GM18870 (cell line): ENCODE data around the gene LANCL1.

Experiments
- ATAC-seq: cut with Tn5 transposase; IDR thresholded peaks from one replicate; pipeline ENCODE4 v1.9.1; 2021; ENCODE audit warnings: moderate library complexity; ENCODE audit not compliant: unreplicated experiment

LANCL1 gene, protein sequence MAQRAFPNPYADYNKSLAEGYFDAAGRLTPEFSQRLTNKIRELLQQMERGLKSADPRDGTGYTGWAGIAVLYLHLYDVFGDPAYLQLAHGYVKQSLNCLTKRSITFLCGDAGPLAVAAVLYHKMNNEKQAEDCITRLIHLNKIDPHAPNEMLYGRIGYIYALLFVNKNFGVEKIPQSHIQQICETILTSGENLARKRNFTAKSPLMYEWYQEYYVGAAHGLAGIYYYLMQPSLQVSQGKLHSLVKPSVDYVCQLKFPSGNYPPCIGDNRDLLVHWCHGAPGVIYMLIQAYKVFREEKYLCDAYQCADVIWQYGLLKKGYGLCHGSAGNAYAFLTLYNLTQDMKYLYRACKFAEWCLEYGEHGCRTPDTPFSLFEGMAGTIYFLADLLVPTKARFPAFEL

DNA sequence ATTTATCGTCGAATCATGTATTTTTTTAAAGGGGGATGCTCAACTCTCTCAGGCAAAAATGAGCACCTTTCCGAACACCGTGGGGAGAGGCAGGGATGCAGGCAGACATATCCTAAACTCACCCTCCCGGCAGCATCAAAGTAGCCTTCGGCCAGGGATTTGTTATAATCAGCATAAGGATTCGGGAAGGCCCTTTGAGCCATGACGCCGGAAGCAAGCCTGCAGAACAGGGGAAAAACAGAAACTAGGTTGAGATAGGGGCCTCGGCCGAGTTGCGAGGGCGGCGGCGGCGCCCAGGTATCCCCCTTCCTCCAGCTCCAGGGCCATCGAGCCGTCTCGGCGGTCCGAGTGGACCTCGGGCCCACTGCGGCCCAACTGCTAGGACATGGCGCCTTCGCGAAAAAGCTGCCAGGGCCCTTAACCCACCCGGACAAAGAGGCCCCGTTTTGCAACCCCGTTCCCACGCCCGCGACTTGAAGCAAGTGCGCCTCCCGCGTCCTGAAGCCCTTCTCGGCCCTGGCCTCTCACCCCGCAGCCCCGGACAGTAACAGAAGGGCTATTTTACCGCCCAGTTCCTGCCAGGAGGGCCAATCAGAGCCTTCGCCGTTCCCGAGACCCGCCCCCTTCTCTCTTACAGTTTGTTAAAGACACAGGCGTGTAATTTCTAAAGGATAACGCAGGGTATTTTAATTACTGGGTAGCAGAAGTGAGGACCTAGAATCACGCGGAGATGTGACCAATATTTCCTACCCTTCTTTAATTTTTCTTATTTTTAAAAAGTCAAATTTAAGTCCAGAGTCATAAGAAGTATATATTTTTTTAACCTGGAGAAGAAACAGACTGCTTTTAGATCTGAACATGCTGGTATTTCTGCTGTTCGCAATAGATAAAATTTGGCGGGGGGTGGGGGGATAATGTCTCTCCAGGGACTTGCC lies at the start of gene LANCL1:
Gene LANCL1, minus strand, starts transcription at position 566 of the 935 bp plus-strand sequence. Its CDS starts 363 bp downstream, at position 203.
- peak; percentile 99 for ATAC-seq

DNA sequence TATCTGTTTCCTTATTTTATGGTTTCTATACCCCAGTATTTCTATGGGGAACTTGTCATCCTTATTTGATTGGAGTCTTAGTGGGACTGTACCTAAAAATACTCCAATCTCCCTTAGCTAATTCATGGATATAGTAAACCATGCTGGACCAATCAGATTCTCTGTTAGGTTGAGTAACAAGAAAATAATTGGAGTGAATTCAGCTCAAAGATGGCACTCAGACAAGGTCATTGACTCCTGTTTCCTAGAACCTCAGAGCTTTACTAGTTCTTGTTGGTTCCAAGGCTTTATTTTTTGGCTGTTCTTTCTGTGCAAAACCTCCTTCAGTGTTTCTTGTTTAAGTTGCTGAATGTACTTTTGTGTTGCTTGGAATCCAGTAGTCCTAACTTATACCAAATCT lies 48.0 kb upstream of the LANCL1 start:
- ATAC-seq = no peak

DNA sequence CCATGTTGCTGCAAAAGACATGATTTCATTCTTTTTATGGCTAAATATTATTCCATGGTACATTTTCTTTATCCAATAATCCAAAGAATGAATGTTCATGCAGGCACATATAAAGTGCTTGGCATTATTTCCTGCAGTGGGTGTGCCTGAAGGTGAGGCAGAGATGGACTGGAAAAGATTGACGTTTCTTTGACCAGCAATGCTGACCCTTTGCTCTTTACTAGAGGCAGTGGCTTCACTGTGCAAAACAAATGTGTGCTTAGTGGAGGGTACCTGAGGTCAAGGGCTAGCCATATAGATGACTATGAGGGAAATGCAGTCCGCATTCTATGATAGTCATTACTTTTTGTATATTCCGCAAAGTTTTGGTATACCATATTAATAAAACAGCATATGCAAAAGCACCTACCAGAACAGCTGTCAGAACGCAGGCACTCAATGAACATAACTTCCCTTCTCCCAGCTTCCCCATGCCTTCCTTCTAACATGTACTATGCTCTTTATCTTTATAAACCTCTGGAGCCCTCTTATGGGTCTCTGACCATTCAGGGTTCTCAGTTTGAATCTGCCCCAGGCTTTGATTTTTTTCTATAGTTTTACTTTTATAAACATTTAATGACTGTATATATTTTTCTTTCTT lies 47.2 kb upstream of the LANCL1 start:
- no peak for ATAC-seq

DNA sequence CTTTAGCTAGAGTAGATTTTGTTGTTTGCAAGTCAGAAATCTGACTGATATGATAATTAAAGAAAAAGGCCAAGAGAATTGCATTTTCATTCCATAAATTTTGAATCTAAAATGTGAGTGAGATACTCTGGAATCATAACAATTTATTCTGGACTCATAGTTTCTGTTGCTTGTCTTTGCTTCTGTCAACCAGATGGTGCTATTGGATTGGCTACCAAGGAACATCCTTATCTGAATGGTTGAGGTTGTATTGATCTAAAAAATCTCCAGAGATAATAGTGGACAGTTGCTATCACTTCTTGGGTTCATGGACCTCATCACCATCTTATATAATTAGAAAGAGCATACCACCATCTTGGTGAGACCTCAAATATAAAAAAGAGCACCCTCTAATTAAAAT lies 45.8 kb upstream of the LANCL1 start:
- ATAC-seq = no peak

DNA sequence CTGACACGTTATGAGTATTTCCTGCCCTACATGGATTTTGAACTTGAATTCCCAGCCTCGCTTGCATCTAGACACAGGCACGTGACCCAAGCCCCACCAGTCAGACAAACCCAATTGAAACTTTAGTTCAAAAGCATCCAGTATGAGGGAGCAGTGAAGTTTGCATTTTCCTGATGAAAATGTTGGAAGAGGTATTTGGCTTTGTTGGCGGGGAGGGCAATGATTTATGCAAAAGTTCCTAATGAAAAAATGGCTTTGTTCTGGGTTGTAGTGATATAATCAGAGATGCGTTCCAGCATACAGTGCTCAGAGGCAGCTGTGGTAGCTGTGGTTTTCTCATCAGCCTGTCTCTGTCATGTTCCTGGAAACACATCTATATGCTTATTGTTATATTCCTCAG lies 43.0 kb upstream of the LANCL1 start:
- ATAC-seq = no peak

DNA sequence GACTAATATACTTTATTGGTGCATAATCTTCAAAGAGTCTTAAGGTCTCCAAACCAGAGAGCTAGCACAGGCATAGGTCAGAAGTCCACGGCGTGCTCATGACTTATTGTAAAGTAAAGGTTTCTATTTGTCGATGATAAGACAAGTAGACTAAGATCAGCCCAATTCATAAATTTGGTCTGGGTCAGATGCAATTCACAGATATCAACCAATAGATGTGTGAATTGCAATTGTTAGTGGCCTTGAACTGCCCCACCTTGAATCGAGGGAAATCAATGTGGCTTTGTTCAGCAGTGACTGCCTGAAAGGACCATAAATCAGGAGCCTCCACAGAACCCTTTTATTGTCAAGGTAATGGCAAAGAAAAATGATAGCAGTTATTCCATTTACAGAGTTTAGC lies 40.7 kb upstream of the LANCL1 start:
- ATAC-seq = no peak

DNA sequence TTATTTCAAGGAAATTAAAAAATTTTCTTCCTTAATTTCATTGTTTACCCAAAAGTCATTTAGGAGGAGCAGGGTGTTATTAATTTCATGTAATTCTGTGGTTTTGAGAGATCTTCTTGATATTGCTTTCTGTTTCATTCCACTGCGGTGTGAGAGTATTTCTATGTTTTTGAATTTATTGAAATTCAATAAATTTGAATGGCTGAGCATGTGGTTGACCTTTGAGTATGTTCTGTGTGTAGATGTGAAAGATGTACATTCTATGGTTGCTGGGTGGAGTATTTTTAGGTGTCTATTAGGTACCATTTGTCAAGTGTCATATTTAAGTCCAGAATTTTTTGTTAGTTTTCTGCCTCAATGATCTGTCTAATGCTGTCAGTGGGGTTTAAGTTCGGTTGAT lies 39.4 kb upstream of the LANCL1 start:
- ATAC-seq = no peak

DNA sequence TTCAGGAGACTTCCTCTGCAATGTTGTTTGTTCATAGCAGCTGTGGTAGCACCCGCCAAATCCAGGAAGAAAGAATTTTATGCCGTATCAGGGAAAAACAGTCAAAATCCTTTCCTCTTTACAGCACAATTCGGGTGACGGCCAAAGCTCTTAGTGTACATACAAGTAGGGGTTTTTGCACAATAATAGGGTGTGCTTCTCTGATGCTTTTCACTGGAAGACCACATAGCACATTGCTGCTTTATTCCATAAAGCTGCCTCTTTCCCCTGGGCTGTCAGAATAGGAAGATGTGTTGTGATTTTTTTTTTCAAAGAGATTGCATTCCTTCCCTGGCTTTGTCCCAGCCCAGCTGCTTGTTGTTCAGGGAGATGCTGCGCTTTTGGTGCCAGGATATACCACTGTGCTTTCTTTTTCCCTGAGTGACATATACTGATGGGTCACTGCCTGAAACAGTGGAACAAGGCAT lies 27.2 kb upstream of the LANCL1 start:
- ATAC-seq = no peak

DNA sequence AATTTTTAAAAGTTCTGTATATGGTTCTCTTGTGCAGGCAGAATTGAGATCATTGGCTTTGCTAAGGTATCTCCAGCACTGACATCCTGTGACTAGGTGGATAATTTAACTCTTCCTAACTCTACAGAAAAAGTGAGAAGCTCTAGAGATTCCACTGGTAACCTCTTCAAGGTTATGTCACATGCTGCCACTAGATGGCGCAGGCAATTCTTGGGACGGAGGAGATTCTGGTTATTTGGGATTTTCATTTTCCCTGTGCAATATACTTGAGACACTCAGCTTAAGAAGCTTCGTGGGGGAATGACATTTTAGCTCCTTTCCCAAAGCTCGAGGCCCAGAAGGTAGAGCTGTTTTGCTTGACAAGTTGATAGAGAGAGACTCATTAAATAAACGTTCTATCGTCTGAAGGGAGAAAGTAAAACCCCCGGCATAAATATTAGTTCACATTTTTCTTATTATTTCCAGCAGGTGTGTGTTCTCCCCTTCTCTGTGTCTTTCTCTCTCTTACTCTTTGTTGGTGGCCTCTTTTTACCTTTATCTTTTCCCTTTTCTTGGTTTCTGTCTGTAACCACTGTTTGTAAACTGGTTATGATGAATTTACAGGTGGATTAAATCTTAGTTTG lies 26.6 kb upstream of the LANCL1 start:
- peak; percentile 93 for ATAC-seq

DNA sequence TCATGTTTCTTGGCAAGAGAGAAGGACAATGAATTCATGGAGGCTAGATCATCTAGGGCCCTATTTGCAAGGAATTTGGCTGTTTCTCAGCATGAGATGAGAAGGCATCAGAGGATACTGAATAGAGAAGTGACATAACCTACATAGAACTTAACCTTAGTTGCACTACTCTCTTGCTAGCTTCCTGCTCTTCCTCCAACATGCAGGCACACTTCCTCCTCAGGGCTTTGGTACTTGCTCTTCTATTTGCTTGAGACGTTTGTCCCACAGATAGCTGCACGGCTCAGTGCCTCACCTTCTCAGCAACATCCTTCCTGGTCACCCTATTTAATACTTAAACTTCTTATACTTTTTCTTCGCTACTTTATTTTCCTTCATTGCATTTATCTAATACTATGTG lies 20.0 kb upstream of the LANCL1 start:
- peak; percentile 58 for ATAC-seq

DNA sequence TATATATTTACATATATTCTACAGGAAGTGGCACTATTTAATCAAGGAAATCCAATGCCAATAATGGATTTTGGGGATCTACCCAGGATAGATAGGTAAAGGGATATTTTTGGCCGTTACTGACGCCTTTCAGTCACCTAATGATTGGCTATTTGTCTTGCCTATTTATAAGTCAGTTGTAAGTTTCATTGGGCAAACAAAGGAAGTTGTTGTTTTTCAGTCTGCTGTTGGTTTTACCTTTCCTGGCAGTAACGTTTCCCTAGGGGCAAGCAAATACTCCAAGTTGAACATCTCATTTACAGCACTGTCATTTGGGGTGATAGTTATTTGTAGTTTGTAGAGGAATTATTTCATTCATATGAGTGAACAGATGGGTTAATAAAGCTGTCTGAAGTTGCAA lies 17.0 kb upstream of the LANCL1 start:
- no peak for ATAC-seq

DNA sequence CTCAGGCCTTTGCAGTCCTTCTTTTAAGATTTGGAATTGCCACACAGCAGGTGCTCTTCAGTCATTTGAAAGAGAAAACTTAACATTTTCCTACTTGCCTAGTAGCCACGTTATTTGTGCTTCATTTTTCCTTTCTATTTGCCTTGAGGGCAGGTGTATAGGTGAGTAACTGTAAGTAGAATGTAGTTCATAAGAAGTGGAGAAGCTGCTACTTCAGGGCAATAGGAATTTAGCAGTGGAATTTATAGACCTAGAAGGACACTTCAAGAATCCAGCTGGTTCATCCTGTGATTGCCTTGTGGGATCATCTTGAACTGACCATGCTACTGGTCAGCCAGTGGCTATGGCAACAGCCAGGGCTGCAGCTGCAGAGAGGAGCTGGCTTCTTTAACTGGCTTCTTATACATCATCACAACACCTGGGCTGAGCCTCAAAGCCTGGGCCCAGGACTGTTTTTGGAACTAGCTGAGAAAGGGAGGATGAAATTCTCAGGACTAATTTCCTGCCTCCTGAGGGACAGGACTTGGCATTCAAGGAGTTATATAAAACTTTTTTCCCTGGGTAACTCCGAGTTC lies 5.1 kb upstream of the LANCL1 start:
- no peak for ATAC-seq

DNA sequence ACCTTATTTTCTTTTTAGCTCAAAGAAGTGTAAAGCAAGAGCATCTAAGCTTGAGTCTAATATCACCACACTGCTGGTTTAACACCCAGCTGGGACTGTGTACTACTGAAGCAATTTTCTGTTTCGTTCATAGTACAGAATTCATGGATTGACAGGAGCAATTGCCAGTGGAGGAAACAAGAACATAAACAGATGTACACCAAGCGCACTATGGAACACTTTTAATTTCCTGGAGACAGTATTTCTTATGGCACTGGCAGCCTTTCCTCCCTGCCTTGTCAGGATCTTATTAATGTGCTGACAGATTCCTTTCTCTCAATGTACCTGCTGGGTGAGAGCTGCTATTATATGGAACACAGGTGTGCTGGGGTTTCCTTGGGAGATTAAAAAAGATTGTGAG lies 4.2 kb upstream of the LANCL1 start:
- no peak for ATAC-seq

DNA sequence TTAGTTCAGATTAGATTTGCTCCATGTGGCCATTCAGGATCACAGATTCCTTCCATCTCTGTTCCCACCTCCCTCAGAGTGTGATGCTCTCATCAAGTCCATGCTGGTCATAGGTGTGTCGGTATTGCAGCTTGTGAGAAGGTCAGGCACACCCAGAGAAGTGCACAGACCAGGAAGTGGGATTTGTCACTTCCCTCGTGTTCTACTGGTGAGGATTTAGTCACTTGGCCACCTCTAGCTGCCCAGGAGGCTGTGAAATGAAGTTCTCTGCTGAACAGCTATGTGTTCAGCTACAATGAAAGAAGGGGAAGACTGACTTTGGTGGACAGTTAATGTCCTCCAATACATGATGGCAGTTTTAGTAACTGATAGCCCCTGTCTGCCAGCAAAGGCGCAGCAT lies 3.5 kb upstream of the LANCL1 start:
- ATAC-seq = no peak

DNA sequence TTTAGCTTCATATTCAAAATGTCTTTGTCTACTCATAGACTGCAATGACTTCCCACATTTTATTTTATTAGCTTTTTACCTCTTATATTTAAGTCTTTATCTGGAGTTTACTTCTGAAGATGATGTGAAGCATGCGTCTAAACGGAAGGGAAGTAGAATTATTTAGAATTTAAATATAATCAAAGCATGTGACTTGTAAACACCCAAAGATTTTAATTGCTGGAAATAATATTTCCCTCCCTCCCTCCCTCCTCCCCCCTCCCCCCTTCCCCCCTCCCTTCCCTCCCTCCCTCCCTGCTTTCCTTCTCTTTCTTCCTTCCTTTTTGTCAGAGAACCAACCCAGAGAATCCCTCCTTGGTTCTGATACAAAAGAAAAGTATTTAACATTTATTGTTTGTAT lies 2.1 kb upstream of the LANCL1 start:
- ATAC-seq = no peak

DNA sequence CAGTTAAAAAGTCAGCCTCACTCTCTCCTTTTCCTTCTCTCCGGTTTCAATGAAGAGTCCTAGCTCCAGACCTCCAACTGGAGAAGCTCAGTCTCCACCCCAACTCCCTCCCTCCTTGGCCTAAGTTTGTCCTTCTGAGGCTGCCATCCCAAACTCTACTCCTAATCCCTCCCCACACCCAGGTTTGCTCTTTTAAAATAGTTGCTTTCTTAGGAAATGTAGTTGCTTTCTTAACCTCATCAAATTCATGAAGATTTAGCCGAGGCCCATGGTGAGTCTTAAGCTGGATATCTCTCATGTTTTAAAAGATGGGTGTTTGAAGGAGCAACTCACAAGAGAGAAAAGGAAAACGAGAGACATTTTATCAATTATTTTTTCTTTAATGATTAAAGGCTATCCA lies 937 bp upstream of the LANCL1 start:
- ATAC-seq = no peak

DNA sequence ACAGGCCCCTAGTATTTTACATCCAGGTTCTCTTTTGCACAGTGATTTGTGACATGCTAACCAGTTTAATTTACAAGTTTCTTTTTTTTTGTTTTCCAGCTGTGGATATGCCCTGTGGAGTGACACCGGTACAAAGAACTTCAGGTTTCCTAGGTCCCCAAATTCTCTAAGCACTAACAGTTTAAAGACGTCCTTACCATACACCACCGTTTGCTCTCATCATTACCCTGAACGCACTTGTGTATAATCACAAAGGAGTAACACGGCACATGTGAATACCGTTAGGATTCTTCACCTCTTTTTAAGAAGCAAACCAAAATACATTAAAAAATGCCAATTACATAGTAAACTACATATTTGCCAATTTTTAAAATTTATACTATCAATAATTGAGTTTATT lies 853 bp downstream of the LANCL1 start:
- ATAC-seq = no peak

DNA sequence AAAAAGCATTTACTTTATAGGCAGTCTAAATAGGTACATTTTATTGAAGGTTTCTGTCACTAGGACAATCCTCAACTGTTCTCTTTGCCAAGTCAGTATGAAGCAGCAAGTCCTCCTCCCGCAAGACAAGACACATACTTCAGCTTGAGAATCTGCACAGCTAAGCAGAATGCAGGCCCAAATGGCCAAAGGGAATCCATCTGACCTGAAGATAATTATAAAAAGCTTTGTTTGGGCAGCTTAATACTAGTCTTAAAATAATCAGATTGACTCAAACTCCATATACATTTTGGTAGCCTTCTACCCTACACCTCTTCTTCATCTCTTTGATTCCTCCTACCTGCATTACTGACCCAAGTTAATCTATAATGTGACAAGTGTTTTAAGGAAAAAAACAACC lies 1.8 kb downstream of the LANCL1 start:
- ATAC-seq = no peak

DNA sequence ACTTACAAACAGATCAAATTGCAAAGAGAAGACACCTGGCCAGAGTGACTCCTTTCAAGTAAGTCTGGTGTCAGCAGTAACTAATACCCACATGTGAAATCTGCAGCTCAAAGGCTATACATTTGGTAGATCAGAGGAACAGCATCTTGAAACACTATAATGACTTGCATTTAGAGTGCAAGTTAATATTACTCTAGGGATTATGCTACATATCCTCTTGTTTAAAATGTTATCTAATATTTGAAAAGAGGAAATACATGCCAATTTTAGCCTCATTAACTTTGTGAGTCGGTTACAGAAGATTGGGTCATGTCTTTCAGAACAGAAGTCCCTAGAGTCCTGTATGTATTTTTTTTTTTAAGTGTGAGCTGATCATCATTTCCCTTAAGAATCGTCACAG lies 15.2 kb downstream of the LANCL1 start:
- peak; percentile 55 for ATAC-seq

DNA sequence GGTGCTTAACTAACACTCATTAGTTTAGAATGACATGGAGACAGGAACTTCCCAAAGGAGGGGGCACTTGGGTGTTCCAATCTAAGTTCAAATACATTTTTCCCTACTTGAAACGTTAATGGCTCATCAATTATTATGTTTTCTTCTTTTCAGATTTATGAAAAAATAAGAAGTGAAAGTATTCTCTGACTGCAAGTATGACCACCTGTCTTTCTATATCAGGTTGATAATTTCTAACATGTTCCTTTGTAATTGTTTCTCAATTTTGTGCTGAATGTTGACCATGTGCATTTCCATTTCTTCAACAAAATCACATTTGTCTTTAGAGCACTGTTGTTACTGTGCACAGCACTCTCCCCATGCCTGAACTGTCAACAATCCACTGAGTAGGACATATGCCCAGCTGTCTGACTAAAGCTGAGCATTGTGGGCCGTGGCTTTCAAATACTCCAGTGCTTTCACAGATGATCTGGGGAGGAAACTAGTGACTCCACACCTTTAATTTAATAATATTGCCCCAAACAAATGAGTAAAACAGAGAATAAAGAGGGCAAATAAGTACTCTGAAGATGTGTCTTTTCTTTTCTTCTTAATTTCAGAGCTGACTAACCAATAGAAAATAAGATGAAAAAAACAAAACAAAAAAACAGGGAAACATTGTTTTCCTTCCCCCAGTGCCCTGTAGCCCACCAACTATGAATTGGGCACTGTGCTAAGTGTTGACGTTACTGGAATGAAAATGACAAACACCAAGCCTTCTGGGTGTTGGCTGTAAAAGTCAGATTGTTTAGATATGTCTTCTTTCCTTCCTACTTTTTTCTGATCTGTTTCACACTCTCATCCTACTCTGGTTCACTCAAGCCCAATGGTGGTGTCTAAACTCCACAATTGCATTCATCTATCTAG lies 16.0 kb downstream of the LANCL1 start:
- peak; percentile 54 for ATAC-seq
